Lung microvascular endothelial cell (primary cell): ENCODE results near the gene PTH1R. TPM values are rescaled to one million over a fixed set of nuclear protein-coding genes. Genes with fewer than 3 reads are reported as not detected.
"Not testable (repeated sequence)": the region's sequence is repeated elsewhere in the genome, so short reads cannot be mapped to it uniquely, and the experiment has no call there.

Experiments
- DNase-seq, 2 donors: peaks; one replicate each; pipeline versions ENCODE4 v3.0.0 to v3.0.0-alpha.2; 2010; ENCODE audit warnings: low read depth in 2 of 2
- total RNA-seq: library from RNA; depleted of rRNA; stranded (reverse); fragments of >200 nt; gene quantifications from 2 replicates; pipeline ENCODE4 v1.2.1, GENCODE V29; 2014

Gene PTH1R
- total RNA-seq, 1 donor from 2014 or later, result under 0.01 TPM

DNA sequence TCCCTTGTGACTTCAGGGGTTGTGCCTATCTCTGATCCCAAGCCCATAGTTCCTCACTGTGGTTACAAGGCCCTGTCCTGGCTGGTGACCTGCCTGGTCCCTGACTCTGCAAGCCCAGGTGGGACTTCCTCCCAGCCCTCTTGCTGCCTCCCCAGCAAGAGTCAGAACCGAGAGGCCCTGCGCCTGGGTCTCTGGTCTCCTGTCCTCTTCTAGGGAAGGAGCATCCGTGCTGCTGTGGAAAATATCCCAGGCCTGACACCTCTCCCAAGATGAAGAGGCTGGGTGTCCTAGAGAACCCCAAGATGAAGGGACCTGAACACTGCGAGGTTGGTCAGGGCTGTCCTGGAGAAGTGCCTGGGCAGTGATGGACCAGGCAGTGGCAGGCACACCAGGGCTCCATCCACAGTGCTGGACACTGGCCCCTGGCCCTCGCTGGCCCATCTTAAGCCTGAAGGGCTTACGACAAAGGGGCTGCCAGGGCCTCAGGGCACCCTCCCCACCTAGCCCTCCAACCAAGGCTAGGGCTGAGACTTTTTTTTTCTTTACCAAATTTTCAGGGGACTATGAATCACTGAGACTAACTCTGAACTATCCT, 32.7 kb downstream of the PTH1R start:
- DNase-seq, result no peak

- not testable (repeated sequence) for DNase-seq
Measured at GRCh38 chr3:46910914-46911313, 33.4 kb downstream of the PTH1R start.

GRCh38 chr3:46912986-46913385, 35.5 kb downstream of the PTH1R start:
- no peak for DNase-seq

DNA sequence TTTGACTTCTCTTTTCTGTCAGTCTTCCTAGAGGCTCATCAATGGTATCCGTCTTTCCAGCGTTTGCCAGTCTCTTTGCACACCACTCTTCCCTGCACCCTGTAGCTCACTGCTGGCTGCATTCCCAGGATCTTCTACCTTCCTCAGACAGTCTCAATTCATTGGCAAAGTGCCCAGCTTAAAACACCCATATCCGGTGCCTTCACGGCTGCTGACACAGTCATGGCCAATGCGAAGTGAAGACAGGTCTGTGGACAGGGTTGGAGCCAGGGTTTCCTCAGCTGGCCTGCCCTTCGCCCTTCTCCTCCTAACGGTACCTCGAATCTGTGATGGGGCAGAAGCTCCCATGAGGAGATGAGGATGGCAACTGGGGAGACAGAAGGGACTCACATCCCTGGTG, 36.1 kb downstream of the PTH1R start:
- peak in 1 of 2 donors; percentile 89 for DNase-seq

DNA sequence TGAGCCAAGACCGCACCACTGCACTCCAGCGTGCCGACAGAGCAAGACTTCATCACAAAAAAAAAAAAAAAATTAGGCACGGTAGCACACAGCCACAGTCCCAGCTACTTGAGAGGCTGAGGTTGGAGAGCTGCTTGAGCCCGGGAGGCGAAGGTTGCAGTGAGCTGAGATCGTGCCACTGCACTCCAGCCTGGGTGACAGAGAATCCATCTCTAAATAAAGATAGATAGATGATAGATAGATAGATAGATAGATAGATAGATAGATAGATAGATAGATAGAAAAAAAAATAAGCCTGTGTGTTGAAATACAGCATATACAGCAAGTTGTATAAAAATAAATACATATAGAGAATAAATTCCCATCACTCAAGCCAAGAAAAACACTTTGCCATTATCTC, 37.3 kb downstream of the PTH1R start:
- DNase-seq, result no peak

DNA sequence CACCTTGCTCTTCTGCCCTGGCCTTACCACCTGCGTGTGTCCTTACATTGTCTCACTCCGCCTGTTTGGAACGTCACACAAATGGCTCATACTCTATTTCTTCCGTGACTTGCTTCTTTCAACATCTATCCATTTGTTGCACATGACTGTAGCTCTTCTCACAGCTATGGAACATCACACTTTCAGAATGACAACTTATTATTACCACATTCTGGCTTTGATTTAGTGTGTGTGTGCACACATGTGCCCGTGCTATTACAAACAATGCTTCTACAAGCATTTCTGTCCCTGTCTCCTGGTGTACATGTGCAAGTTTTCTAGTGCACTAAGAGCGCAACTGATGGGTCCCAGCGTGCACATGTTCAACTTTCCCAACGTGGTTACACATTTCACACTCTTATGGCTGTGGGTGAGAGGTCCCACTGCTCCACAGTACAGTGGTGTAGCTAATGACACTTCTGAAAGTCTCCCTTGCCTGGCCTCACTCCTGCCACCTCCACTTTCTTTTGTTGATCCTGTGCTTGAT, 37.8 kb downstream of the PTH1R start:
- DNase-seq, result no peak

DNA sequence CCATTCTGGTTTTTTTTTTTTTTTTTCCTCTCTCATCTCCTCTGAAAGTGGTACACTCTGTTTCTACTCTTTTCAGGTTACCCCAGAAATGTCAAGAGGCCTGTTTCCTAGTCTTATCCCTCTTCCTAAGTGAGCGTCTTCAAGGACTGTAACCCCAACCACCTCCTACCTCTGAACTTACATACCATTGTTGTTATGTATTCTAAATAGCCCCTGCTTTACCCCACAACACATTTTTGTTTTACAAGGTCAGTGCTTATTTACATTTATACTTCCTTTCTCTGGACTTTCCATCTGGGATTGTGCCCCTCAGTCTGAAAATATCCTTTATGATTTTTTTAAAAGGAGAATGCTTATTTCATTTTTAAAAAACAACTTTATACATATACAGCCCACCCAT, 38.8 kb downstream of the PTH1R start:
- no peak for DNase-seq

DNA sequence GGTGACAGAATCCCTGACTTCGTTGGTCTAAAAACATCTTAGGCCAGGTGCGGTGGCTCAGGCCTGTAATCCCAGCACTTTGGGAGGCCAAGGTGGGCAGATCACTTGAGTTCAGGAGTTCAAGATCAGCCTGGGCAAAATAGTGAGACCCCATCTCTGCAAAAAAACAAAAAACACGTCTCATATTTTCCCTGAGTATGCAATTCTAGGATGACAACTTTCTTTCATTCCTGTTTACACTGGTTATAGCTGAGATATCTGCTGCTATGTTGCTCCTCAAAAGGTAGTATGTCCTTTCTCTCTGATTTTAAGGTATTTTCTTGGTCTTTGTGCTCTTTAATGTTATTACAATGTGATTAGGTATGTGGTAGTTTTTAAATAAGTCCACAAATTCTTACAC, 39.3 kb downstream of the PTH1R start:
- DNase-seq, result no peak

DNA sequence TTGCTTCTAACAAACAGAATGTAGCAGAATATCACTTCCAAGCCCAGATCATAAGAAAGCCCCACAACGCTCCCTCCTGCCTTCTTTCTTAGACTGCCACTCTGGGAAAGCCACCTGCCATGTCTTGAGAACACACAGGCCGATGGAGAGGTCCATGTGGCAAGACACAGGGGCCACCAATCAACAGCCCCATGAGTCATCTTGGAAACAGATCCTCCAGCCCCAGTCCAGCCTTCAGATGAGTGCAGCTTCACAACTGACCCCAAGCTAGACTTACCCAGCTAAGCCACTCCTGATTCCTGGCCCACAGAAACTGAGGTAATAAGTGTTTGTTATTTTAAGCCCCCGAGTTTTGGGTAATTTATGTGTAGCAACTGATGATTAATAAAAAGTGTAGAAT, 39.7 kb downstream of the PTH1R start:
- DNase-seq, result no peak

GRCh38 chr3:46918202-46918601, 40.7 kb downstream of the PTH1R start:
- no peak for DNase-seq

DNA sequence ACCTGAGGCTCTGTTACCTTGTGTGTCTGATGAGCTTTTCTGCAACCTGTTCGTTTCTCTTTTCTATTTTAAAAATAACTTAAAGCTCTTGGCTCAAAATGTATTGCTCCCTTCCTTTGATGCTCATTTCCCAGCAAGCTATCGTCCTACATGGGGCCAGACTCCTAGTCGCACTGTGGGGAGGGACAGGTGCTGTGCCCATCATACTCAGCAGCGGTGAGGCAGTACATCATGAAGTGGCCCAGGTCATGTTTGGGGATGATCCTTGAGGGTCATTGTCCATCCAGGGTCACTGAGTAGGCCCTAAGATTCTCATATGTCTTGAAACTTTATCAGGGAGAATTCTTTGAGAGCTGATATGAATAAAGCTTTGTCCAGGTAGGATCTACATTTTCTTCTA, 41.1 kb downstream of the PTH1R start:
- DNase-seq, result no peak

DNA sequence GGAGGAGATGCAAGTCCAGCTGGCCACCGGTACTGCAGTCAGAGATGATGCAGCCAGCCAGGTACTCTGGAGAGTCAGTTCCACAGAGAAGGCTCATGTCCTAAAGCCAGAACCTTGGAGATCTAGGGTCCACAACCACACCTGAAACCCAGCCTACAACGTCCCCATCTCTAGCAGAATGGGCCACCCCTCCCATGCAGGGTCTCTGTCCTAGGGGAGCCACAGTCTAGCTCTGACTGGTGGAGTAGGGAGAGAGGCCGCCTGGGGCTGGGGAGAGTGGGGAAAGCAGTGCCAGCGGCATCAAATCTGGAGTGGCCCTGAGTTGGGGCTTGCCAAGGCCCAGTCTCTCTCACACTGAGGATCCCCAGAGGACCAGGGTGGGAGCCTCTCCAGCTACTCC, 43.5 kb downstream of the PTH1R start:
- DNase-seq, result no peak

GRCh38 chr3:46921871-46922271, 44.4 kb downstream of the PTH1R start:
- no peak for DNase-seq

DNA sequence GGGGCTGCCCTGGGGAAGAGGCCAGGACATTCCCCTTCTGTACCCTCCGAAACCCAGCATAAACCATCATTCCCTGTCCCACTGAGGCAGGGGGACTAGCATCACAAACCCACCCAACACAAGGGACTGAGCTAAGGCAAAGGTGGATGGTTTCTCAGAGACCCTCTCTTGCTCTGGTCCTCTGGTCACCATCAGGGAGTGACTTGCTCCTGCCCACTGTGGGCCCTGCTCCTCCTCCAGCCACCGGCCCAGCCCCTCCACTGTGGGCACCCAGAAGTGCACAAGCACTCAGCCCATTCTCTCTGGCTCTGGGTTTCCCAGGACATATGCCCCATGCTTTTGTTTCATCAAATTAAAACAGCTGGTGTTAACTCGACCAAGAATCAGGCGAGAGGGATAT, 44.9 kb downstream of the PTH1R start:
- DNase-seq, result no peak

- DNase-seq, result no peak
Measured at GRCh38 chr3:46922871-46923558, 45.5 kb downstream of the PTH1R start.

GRCh38 chr3:46923559-46924350, 46.2 kb downstream of the PTH1R start:
- peak; percentile 47 to 67 for DNase-seq

GRCh38 chr3:46924921-46925584, 47.5 kb downstream of the PTH1R start:
- DNase-seq, result no peak

DNA sequence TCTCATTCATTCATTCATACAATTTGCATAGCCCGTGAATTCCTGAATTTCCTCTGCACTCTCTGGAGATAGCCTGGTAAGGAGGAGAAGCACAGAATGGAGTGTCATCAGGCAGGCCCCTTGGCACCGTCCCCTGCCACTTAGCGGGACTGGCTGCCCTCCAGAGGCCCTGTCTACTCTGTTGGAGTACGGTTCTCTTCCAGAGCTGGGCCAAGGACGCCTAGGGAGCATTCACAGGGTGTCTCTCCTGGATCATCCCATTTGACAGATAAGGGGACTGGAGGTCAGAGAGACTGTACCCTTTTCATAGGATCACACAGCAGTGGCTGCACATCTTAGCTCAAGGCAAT, 48.0 kb downstream of the PTH1R start:
- DNase-seq, result no peak

GRCh38 chr3:46926039-46926438, 48.5 kb downstream of the PTH1R start:
- DNase-seq, result peak in 1 of 2 donors; percentile 77

DNA sequence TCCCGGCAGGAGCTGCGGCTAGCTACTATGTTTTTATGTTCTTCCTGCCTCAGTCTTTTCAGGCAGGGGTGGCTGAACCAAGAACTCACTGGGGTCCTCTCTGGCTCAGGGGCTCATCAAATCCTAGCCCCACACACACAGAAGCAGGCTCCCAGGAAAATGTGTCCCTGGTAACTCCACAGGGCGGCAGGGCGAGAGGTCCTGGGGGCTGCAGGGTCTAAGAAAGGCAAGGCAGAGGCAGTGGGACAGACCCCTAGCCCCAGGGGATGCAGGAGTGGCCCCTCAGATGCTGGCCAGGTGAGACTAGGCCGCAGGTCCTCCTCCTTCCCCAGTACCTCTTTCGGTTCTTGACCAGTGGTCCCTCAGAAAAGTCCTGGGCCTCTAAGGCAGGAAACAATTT, 48.9 kb downstream of the PTH1R start:
- DNase-seq, result no peak

GRCh38 chr3:46926871-46927717, 49.6 kb downstream of the PTH1R start:
- peak in 1 of 2 donors; percentile 46 for DNase-seq
